HepG2 (cell line): ENCODE data around the gene HCLS1. TPM values are rescaled to one million over a fixed set of nuclear protein-coding genes. Genes with fewer than 3 reads are reported as not detected.
A peak's percentile ranks its signal among the peaks of the same experiment; 100 is the strongest.

Source experiments
- ATAC-seq: fragments of 200-7000 bp; cut with Tn5 transposase; 3 replicates; pipeline ENCODE4 v1.9.1; 2020; ENCODE audit warnings: mild to moderate bottlenecking, moderate library complexity
- BruUV-seq: library from RNA; stranded (reverse); fragments of 400-500 nt; replicated peaks from 2 replicates; lab custom pipeline; 2021; lab: Mats Ljungman, UMichigan
- CTCF ChIA-PET: fragments of 300-600 bp; formaldehyde crosslinking; extraction: SDS; loops from one replicate; lab custom pipeline; 2021; ENCODE audit warnings: low total read pairs, inconsistent platforms, low intra/inter-chr PET ratio; lab: Yijun Ruan, JAX
- POLR2A ChIA-PET: fragments of 350-600 bp; sonication (Branson Sonifier 250); formaldehyde crosslinking; loops from one replicate; lab custom pipeline; 2020; ENCODE audit warnings: antibody characterized with exemption, inconsistent platforms; lab: Yijun Ruan, JAX
- DNase-seq: peaks from one replicate; pipeline ENCODE4 v3.0.0-alpha.2; 2015; ENCODE audit warnings: low spot score
- FAIRE-seq: peaks from 3 replicates; lab custom pipeline; 2011; peaks lifted over from hg19 to GRCh38; lab: Jason Lieb, UNC
- H2AFZ ChIP-seq: one replicate; pipeline ENCODE4 v1.6.1; 2011; ENCODE audit warnings: low read length, inconsistent platforms
- H3K27ac ChIP-seq: fragments of 300-600 bp; 3 replicates; pipeline ENCODE4 v1.8.0; 2011; ENCODE audit warnings: mixed run types, mild to moderate bottlenecking, mixed read lengths, low read length, inconsistent platforms; ENCODE audit not compliant: insufficient read depth; ENCODE audit errors: extremely low read length
- H3K27me3 ChIP-seq, 2 experiments: fragments of 200-600 bp in 1 of 2; 2 replicates in 1 of 2; 3 replicates in 1 of 2; pipeline versions ENCODE4 v1.6.0 to v1.8.0; 2011; ENCODE audit warnings: low read length in 2 of 2, mild to moderate bottlenecking in 2 of 2, moderate library complexity in 2 of 2, inconsistent platforms in 1 of 2; ENCODE audit not compliant: insufficient read depth in 2 of 2, control insufficient read depth in 1 of 2
- H3K36me3 ChIP-seq, 2 experiments: fragments of 200-600 bp in 1 of 2; replicated peaks in 1 of 2; 2 replicates in 1 of 2; 3 replicates in 1 of 2; pipeline versions ENCODE4 v1.5.1 to v1.8.0; 2011; ENCODE audit warnings: low read length in 2 of 2, inconsistent platforms in 1 of 2; ENCODE audit not compliant: insufficient read depth in 2 of 2, control insufficient read depth in 1 of 2
- H3K4me1 ChIP-seq: 2 replicates; pipeline ENCODE4 v1.5.1; 2012; ENCODE audit warnings: low read length, inconsistent platforms; ENCODE audit not compliant: insufficient read depth
- H3K4me2 ChIP-seq: 2 replicates; pipeline ENCODE4 v1.6.0; 2011; ENCODE audit warnings: low read depth, low read length, inconsistent platforms
- H3K4me3 ChIP-seq, 3 experiments: fragments of 200-600 bp in 1 of 3; sonication (generic), shearing (Covaris generic) in 1 of 3; replicated peaks in 1 of 3; 2 replicates each; pipeline ENCODE4 v1.5.1; 2011 to 2016; ENCODE audit warnings: low read length in 3 of 3, inconsistent platforms in 2 of 3, low read depth in 2 of 3, mild to moderate bottlenecking in 2 of 3, control low read depth in 1 of 3, mixed read lengths in 1 of 3; ENCODE audit not compliant: insufficient read depth in 1 of 3
- H3K79me2 ChIP-seq: one replicate; pipeline ENCODE4 v1.6.1; 2011; ENCODE audit warnings: low read length, inconsistent platforms; ENCODE audit not compliant: insufficient read depth
- H3K9ac ChIP-seq: 2 replicates; pipeline ENCODE4 v1.6.0; 2011; ENCODE audit warnings: mild to moderate bottlenecking, low read depth, low read length, inconsistent platforms; ENCODE audit not compliant: insufficient read depth
- H3K9me3 ChIP-seq: 2 replicates; pipeline ENCODE4 v1.5.1; 2012; ENCODE audit warnings: mild to moderate bottlenecking, low read length
- H4K20me1 ChIP-seq: 2 replicates; pipeline ENCODE4 v1.6.0; 2011; ENCODE audit warnings: inconsistent platforms, mild to moderate bottlenecking, low read length, moderate library complexity; ENCODE audit not compliant: insufficient read depth
- MIXL1 ChIP-seq: IDR thresholded peaks from 2 replicates; pipeline ENCODE4 v1.6.1; 2016
- NR0B2 ChIP-seq: sonication (generic); formaldehyde crosslinking; IDR thresholded peaks from 2 replicates; pipeline ENCODE4 v1.4.0; 2020; ENCODE audit warnings: mild to moderate bottlenecking, missing genetic modification reagents
- RBM22 ChIP-seq: fragments of 200-400 bp; formaldehyde crosslinking; optimal IDR thresholded peaks from 2 replicates; pipeline ENCODE3; 2017; ENCODE audit warnings: mild to moderate bottlenecking, low read length, moderate library complexity
- RFX3 ChIP-seq: IDR thresholded peaks from 2 replicates; pipeline ENCODE4 v1.6.1; 2016; ENCODE audit warnings: missing biosample characterization, missing genetic modification reagents
- ZNF317 ChIP-seq: sonication (generic); formaldehyde crosslinking; IDR thresholded peaks from 2 replicates; pipeline ENCODE4 v1.5.0; 2020; ENCODE audit warnings: mild to moderate bottlenecking, missing genetic modification reagents
- WGBS: methylation state at CpG from one replicate; pipeline ENCODE4 v1.1.6; 2017; ENCODE audit warnings: low lambda C conversion rate; 5-methylcytosine and 5-hydroxymethylcytosine counted together
- in situ Hi-C: cut with HindIII; loops from 2 replicates; pipeline ENCODE4 v1.10.0; 2017; ENCODE audit warnings: low pct_unique_long_range_greater_than_20kb; ENCODE audit not compliant: extremely low pct_ligation_motif_present
- intact Hi-C: fragments of 100-400 bp; cut with micrococcal nuclease; formaldehyde crosslinking; loops from one replicate; pipeline ENCODE4 v1.10.0; 2022; ENCODE audit not compliant: unreplicated experiment
- polyA plus RNA-seq, 8 experiments: library from polyadenylated mRNA; depleted of rRNA in 3 of 8; stranded (reverse) in 7 of 8; unstranded in 1 of 8; fragments of >200 nt; fragmentation: Illumina TruSeq in 4 of 8; extraction: Trizol in 4 of 8; gene quantifications; 2 replicates each; pipeline versions ENCODE4 v1.2.1 to v1.2.3, GENCODE V29; 2011 to 2016; ENCODE audit warnings: low read depth in 4 of 8, missing spikeins in 1 of 8, mixed read lengths in 1 of 8; ENCODE audit not compliant: insufficient read depth in 1 of 8
- total RNA-seq, 5 experiments: library from RNA; depleted of rRNA; stranded (reverse); fragments of >200 nt; fragmentation: Illumina TruSeq; extraction: Trizol; gene quantifications; 2 replicates each; pipeline ENCODE4 v1.2.3, GENCODE V29; 2016; ENCODE audit warnings: low read depth in 1 of 5
- TF ChIP-seq, protein P1 (sequence below): sonication (generic); formaldehyde crosslinking; IDR thresholded peaks from 2 replicates; pipeline ENCODE4 v1.5.0; 2020; ENCODE audit warnings: mild to moderate bottlenecking, missing genetic modification reagents
- TF ChIP-seq, protein P2 (sequence below): sonication (generic); formaldehyde crosslinking; IDR thresholded peaks from 2 replicates; pipeline ENCODE4 v1.8.0; 2022; ENCODE audit warnings: low read depth, missing genetic modification reagents
- TF ChIP-seq, protein P3 (sequence below): sonication (generic); formaldehyde crosslinking; IDR thresholded peaks from 2 replicates; pipeline ENCODE4 v1.4.0; 2020; ENCODE audit warnings: missing genetic modification reagents

Gene HCLS1
- total and polyA plus RNA-seq, 2 of the 13 experiments (the other 11 are each of a cell fraction or from before 2014, with no cell fraction given), result not detected

DNA sequence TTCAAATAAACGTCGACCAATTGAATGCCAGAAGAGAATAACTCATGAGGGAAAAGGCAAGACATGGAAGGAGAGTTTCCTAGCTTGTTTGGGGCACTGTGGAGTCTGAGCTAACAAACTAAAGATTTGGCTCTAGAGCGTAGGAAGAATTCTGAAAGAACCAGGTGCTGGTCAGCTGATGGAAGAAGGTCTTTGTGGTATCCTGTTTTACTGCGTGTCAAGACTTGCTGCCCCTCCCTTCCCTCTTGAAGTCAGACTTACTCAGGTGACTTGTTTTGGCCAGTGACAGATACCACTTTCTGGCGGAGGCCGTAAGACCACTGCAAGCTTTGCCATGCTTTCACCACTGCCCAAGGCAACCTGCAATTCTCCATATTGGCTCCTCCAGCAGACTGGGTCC, 673 bp upstream of the HCLS1 start:
- peaks cover 10% of the 10 kb centered on the region; the same call in 1 of the 2 replicates for H3K4me1 ChIP-seq
- TF ChIP-seq RFX3 (CRISPR knock-in tag), result no peak
- peak; percentile 63 for TF ChIP-seq RBM22
- TF ChIP-seq, protein P1, sequence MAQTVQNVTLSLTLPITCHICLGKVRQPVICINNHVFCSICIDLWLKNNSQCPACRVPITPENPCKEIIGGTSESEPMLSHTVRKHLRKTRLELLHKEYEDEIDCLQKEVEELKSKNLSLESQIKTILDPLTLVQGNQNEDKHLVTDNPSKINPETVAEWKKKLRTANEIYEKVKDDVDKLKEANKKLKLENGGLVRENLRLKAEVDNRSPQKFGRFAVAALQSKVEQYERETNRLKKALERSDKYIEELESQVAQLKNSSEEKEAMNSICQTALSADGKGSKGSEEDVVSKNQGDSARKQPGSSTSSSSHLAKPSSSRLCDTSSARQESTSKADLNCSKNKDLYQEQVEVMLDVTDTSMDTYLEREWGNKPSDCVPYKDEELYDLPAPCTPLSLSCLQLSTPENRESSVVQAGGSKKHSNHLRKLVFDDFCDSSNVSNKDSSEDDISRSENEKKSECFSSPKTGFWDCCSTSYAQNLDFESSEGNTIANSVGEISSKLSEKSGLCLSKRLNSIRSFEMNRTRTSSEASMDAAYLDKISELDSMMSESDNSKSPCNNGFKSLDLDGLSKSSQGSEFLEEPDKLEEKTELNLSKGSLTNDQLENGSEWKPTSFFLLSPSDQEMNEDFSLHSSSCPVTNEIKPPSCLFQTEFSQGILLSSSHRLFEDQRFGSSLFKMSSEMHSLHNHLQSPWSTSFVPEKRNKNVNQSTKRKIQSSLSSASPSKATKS (CRISPR knock-in tag), result no peak
- ATAC-seq, result no peak
- no peak overlapping the region for H3K4me3 ChIP-seq
- intact Hi-C loops, result no loop called here
- ChIA-PET CTCF (no interaction called here), POLR2A (no interaction called here)
- WGBS, result 99% methylated on average over 6 of the region's 6 CpGs
- no peaks in the 10 kb centered on the region for H3K9me3 ChIP-seq
- DNase-seq, result no peak
- H3K4me2 ChIP-seq, result no peak overlapping the region
- H3K79me2 ChIP-seq, result no peaks in the 10 kb centered on the region
- no peaks in the 10 kb centered on the region for H3K27me3 ChIP-seq
- BruUV-seq, result no TSS peak
- in situ Hi-C loops, result no loop called here
- no peak overlapping the region for H3K27ac ChIP-seq
- FAIRE-seq, result no peak
- peaks cover 15 to 24% of the 10 kb centered on the region in 2 experiments; a peak in 4 of 5 replicates for H3K36me3 ChIP-seq
- H4K20me1 ChIP-seq, result no peaks in the 10 kb centered on the region
- no peak overlapping the region for H3K9ac ChIP-seq
- no peak overlapping the region for H2AFZ ChIP-seq

DNA sequence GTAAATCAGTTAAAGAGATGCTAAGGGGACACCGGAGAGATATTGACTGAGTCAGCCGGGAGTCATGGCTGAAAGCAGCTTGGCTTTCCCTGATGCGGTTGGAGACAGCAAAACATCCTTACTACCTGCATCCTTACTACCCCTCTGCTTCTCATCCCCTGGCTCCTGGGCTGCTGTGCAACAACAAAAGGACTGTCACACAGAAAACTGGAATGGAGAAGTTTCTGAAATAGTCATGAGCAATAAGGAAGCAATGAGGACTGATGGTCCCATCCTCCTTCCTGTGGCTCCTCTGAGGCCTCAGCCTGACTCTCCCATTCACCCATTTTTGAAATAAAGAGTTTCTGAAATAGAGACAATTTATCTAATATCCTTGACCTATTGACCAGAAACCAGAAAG, 1.1 kb downstream of the HCLS1 start:
- WGBS, result 65% methylated on average over 3 of the region's 3 CpGs
- TF ChIP-seq, protein P2, sequence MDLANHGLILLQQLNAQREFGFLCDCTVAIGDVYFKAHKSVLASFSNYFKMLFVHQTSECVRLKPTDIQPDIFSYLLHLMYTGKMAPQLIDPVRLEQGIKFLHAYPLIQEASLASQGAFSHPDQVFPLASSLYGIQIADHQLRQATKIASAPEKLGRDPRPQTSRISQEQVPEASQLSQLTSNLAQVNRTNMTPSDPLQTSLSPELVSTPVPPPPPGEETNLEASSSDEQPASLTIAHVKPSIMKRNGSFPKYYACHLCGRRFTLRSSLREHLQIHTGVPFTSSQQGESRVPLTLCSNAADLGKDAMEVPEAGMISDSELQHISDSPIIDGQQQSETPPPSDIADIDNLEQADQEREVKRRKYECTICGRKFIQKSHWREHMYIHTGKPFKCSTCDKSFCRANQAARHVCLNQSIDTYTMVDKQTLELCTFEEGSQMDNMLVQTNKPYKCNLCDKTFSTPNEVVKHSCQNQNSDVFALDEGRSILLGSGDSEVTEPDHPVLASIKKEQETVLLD (CRISPR knock-in tag), result no peak
- TF ChIP-seq NR0B2 (CRISPR knock-in tag), result no peak
- TF ChIP-seq, protein P3, sequence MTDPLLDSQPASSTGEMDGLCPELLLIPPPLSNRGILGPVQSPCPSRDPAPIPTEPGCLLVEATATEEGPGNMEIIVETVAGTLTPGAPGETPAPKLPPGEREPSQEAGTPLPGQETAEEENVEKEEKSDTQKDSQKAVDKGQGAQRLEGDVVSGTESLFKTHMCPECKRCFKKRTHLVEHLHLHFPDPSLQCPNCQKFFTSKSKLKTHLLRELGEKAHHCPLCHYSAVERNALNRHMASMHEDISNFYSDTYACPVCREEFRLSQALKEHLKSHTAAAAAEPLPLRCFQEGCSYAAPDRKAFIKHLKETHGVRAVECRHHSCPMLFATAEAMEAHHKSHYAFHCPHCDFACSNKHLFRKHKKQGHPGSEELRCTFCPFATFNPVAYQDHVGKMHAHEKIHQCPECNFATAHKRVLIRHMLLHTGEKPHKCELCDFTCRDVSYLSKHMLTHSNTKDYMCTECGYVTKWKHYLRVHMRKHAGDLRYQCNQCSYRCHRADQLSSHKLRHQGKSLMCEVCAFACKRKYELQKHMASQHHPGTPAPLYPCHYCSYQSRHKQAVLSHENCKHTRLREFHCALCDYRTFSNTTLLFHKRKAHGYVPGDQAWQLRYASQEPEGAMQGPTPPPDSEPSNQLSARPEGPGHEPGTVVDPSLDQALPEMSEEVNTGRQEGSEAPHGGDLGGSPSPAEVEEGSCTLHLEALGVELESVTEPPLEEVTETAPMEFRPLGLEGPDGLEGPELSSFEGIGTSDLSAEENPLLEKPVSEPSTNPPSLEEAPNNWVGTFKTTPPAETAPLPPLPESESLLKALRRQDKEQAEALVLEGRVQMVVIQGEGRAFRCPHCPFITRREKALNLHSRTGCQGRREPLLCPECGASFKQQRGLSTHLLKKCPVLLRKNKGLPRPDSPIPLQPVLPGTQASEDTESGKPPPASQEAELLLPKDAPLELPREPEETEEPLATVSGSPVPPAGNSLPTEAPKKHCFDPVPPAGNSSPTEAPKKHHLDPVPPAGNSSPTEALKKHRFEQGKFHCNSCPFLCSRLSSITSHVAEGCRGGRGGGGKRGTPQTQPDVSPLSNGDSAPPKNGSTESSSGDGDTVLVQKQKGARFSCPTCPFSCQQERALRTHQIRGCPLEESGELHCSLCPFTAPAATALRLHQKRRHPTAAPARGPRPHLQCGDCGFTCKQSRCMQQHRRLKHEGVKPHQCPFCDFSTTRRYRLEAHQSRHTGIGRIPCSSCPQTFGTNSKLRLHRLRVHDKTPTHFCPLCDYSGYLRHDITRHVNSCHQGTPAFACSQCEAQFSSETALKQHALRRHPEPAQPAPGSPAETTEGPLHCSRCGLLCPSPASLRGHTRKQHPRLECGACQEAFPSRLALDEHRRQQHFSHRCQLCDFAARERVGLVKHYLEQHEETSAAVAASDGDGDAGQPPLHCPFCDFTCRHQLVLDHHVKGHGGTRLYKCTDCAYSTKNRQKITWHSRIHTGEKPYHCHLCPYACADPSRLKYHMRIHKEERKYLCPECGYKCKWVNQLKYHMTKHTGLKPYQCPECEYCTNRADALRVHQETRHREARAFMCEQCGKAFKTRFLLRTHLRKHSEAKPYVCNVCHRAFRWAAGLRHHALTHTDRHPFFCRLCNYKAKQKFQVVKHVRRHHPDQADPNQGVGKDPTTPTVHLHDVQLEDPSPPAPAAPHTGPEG (CRISPR knock-in tag), result no peak
- no peak for TF ChIP-seq ZNF317 (CRISPR knock-in tag)
- TF ChIP-seq MIXL1 (CRISPR knock-in tag), result no peak

More for the DNA sequence above, 1.1 kb downstream of the HCLS1 start:
- BruUV-seq, result no TSS peak
- Histone ChIP-seq H3K36me3 (peaks cover 3 to 9% of the 10 kb centered on the region in 2 experiments; a peak in 3 of 5 replicates), H3K79me2 (no peaks in the 10 kb centered on the region), H2AFZ (no peak overlapping the region), H3K9ac (no peak overlapping the region), H4K20me1 (no peaks in the 10 kb centered on the region), H3K4me2 (no peak overlapping the region), H3K4me1 (peaks cover 10% of the 10 kb centered on the region; the same call in 1 of the 2 replicates), H3K27me3 (no peaks in the 10 kb centered on the region), H3K27ac (no peak overlapping the region), H3K9me3 (no peaks in the 10 kb centered on the region), H3K4me3 (no peak overlapping the region)
- CTCF ChIA-PET, result no interaction called here
- FAIRE-seq (no peak), ATAC-seq (no peak), DNase-seq (no peak)
- POLR2A ChIA-PET, result no interaction called here
- in situ Hi-C loops (no loop called here), intact Hi-C loops (no loop called here)
